ENCODE measurements around the gene FBN2.

GRCh38 chr5:128220841-128221240, 317.2 kb downstream of the FBN2 start:
- TF ChIP-seq POLR2A (IDR thresholded peaks at IDR 0.05; ENCODE audit: low read length) (no peak), GATA1 (IDR thresholded peaks at IDR 0.05; ENCODE audit: low read depth, low read length) (no peak)
